ENCODE results near the gene CACNA1B. TPM values are rescaled to one million over a fixed set of nuclear protein-coding genes. Genes with fewer than 3 reads are reported as not detected.

CACNA1B gene
- total RNA-seq, 5 donors from 2014 or later (not counting 1 experiment from before 2014, with no cell fraction given) = 0.03 to 0.09 (median 0.03) TPM; not detected in 2

- Mint-ChIP-seq H3K9me3 (peaks cover 0 to 2% (median 0%) of the 10 kb centered on the region in 3 donors), H3K4me1 (no peaks in the 10 kb centered on the region), H3K27me3 (no peaks in the 10 kb centered on the region), H3K4me3 (no peak overlapping the region), H3K27ac (no peak overlapping the region), H3K36me3 (peaks cover 13% of the 10 kb centered on the region)
- Histone ChIP-seq H3K27me3 (replicated peaks in 1 of 2; ENCODE audit: control insufficient read depth in 2 of 2, extremely low read depth in 1 of 2, insufficient read depth in 2 of 2, low read length in 1 of 2) (no peaks in the 10 kb centered on the region), H3K36me3 (ENCODE audit: control insufficient read depth in 2 of 2, extremely low read depth in 1 of 2, insufficient read depth in 1 of 2, low read length in 1 of 2) (peaks cover 16 to 42% of the 10 kb centered on the region in 2 donors), H3K4me3 (ENCODE audit: control insufficient read depth in 1 of 2, extremely low read depth in 1 of 2, low read length in 1 of 2) (no peak overlapping the region), H3K4me1 (ENCODE audit: control insufficient read depth in 1 of 2, extremely low read depth in 1 of 2, insufficient read depth in 2 of 2, low read length in 2 of 2) (no peaks in the 10 kb centered on the region), H3K9me3 (no peaks in the 10 kb centered on the region), H3K27ac (ENCODE audit: low read length) (no peak overlapping the region)
- DNase-seq = no peak
- no peak for ATAC-seq (replicated peaks in 1 of 4)
- 98% methylated on average over 10 of the region's 20 CpGs for WGBS (ENCODE audit: insufficient coverage)
- ChIA-PET POLR2A (no interaction called here), CTCF (no interaction called here)
Measured at GRCh38 chr9:137837345-137838278, 40.0 kb upstream of the CACNA1B start.

GRCh38 chr9:137838576-137838975 is 39.0 kb upstream of the CACNA1B start:
- H3K36me3 Mint-ChIP-seq = peaks cover 10% of the 10 kb centered on the region
- CTCF ChIA-PET = no interaction called here

GRCh38 chr9:137843355-137843754 is 34.2 kb upstream of the CACNA1B start:
- Histone ChIP-seq H3K27ac (ENCODE audit: low read length) (no peak overlapping the region), H3K4me1 (ENCODE audit: control insufficient read depth in 1 of 2, extremely low read depth in 1 of 2, insufficient read depth in 2 of 2, low read length in 2 of 2) (no peaks in the 10 kb centered on the region), H3K9me3 (no peaks in the 10 kb centered on the region), H3K4me3 (ENCODE audit: control insufficient read depth in 1 of 2, extremely low read depth in 1 of 2, low read length in 1 of 2) (no peak overlapping the region), H3K27me3 (replicated peaks in 1 of 2; ENCODE audit: control insufficient read depth in 2 of 2, extremely low read depth in 1 of 2, insufficient read depth in 2 of 2, low read length in 1 of 2) (no peaks in the 10 kb centered on the region), H3K36me3 (ENCODE audit: control insufficient read depth in 2 of 2, extremely low read depth in 1 of 2, insufficient read depth in 1 of 2, low read length in 1 of 2) (no peaks in the 10 kb centered on the region)
- Mint-ChIP-seq H3K4me3 (no peak overlapping the region), H3K27me3 (no peaks in the 10 kb centered on the region), H3K27ac (no peak overlapping the region), H3K36me3 (no peaks in the 10 kb centered on the region), H3K4me1 (no peaks in the 10 kb centered on the region), H3K9me3 (peaks cover 0 to 3% (median 2%) of the 10 kb centered on the region in 3 donors)
- CTCF ChIA-PET = no interaction called here
- WGBS (ENCODE audit: insufficient coverage) = 65% methylated on average over 4 of the region's 9 CpGs
- POLR2A ChIA-PET = no interaction called here
- ATAC-seq (replicated peaks in 1 of 4) (no peak), DNase-seq (no peak)

More at GRCh38 chr9:137838576-137838975, 39.0 kb upstream of the CACNA1B start:
- H3K27me3 Mint-ChIP-seq = no peaks in the 10 kb centered on the region
- Histone ChIP-seq H3K4me3 (ENCODE audit: control insufficient read depth in 1 of 2, extremely low read depth in 1 of 2, low read length in 1 of 2) (no peak overlapping the region), H3K9me3 (no peaks in the 10 kb centered on the region), H3K4me1 (ENCODE audit: control insufficient read depth in 1 of 2, extremely low read depth in 1 of 2, insufficient read depth in 2 of 2, low read length in 2 of 2) (no peaks in the 10 kb centered on the region), H3K27ac (ENCODE audit: low read length) (no peak overlapping the region), H3K36me3 (ENCODE audit: control insufficient read depth in 2 of 2, extremely low read depth in 1 of 2, insufficient read depth in 1 of 2, low read length in 1 of 2) (peaks cover 16 to 33% of the 10 kb centered on the region in 2 donors), H3K27me3 (replicated peaks in 1 of 2; ENCODE audit: control insufficient read depth in 2 of 2, extremely low read depth in 1 of 2, insufficient read depth in 2 of 2, low read length in 1 of 2) (no peaks in the 10 kb centered on the region)
- H3K9me3 Mint-ChIP-seq = peaks cover 0 to 2% (median under 1%) of the 10 kb centered on the region in 3 donors
- no peak overlapping the region for H3K27ac Mint-ChIP-seq
- POLR2A ChIA-PET = no interaction called here
- DNase-seq = no peak
- H3K4me3 Mint-ChIP-seq = no peak overlapping the region
- no peaks in the 10 kb centered on the region for H3K4me1 Mint-ChIP-seq
- 98% methylated on average over 9 of the region's 10 CpGs for WGBS (ENCODE audit: insufficient coverage)
- ATAC-seq (replicated peaks in 1 of 4) = no peak

- Mint-ChIP-seq H3K36me3 (peaks cover 11% of the 10 kb centered on the region), H3K9me3 (peaks cover 13 to 24% (median 15%) of the 10 kb centered on the region in 3 donors), H3K27ac (no peak overlapping the region), H3K27me3 (peaks cover 0 to 4% of the 10 kb centered on the region in 2 donors), H3K4me1 (no peaks in the 10 kb centered on the region), H3K4me3 (no peak overlapping the region)
- H3K4me3 ChIP-seq (ENCODE audit: control insufficient read depth in 1 of 2, extremely low read depth in 1 of 2, low read length in 1 of 2) = no peak overlapping the region
- H3K36me3 ChIP-seq (ENCODE audit: control insufficient read depth in 2 of 2, extremely low read depth in 1 of 2, insufficient read depth in 1 of 2, low read length in 1 of 2) = no peaks in the 10 kb centered on the region
- no peak overlapping the region for H3K27ac ChIP-seq (ENCODE audit: low read length)
- ATAC-seq (replicated peaks in 1 of 4) (no peak), DNase-seq (no peak)
- ChIA-PET CTCF (no interaction called here), POLR2A (no interaction called here)
- H3K9me3 ChIP-seq = peaks cover 3% of the 10 kb centered on the region
- no CpG with 5 or more reads among the region's 5 CpGs for WGBS (ENCODE audit: insufficient coverage)
- H3K4me1 ChIP-seq (ENCODE audit: control insufficient read depth in 1 of 2, extremely low read depth in 1 of 2, insufficient read depth in 2 of 2, low read length in 2 of 2) = no peaks in the 10 kb centered on the region
- peaks cover 0 to 8% of the 10 kb centered on the region in 2 experiments for H3K27me3 ChIP-seq (replicated peaks in 1 of 2; ENCODE audit: control insufficient read depth in 2 of 2, extremely low read depth in 1 of 2, insufficient read depth in 2 of 2, low read length in 1 of 2)
Measured at GRCh38 chr9:137851516-137852267, 25.9 kb upstream of the CACNA1B start.

GRCh38 chr9:137853392-137853995 is 24.1 kb upstream of the CACNA1B start:
- no peaks in the 10 kb centered on the region for H3K36me3 ChIP-seq (ENCODE audit: control insufficient read depth in 2 of 2, extremely low read depth in 1 of 2, insufficient read depth in 1 of 2, low read length in 1 of 2)
- H3K27ac ChIP-seq (ENCODE audit: low read length) = no peak overlapping the region
- H3K4me1 ChIP-seq (ENCODE audit: control insufficient read depth in 1 of 2, extremely low read depth in 1 of 2, insufficient read depth in 2 of 2, low read length in 2 of 2) = no peaks in the 10 kb centered on the region
- peaks cover 3% of the 10 kb centered on the region for H3K9me3 ChIP-seq
- Mint-ChIP-seq H3K9me3 (peaks cover 13 to 24% (median 15%) of the 10 kb centered on the region in 3 donors), H3K36me3 (peaks cover 11% of the 10 kb centered on the region), H3K27ac (no peak overlapping the region), H3K4me3 (no peak overlapping the region), H3K27me3 (peaks cover 0 to 4% of the 10 kb centered on the region in 2 donors), H3K4me1 (no peaks in the 10 kb centered on the region)
- POLR2A ChIA-PET = no interaction called here
- CTCF ChIA-PET = no interaction called here
- no CpG with 5 or more reads among the region's 1 CpG for WGBS (ENCODE audit: insufficient coverage)
- DNase-seq (no peak), ATAC-seq (replicated peaks in 1 of 4) (no peak)
- H3K4me3 ChIP-seq (ENCODE audit: control insufficient read depth in 1 of 2, extremely low read depth in 1 of 2, low read length in 1 of 2) = no peak overlapping the region
- H3K27me3 ChIP-seq (replicated peaks in 1 of 2; ENCODE audit: control insufficient read depth in 2 of 2, extremely low read depth in 1 of 2, insufficient read depth in 2 of 2, low read length in 1 of 2) = peaks cover 0 to 8% of the 10 kb centered on the region in 2 experiments

GRCh38 chr9:137860361-137860760 is 17.2 kb upstream of the CACNA1B start:
- ChIA-PET POLR2A (no interaction called here), CTCF (no interaction called here)
- no peaks in the 10 kb centered on the region for H3K36me3 ChIP-seq (ENCODE audit: control insufficient read depth in 2 of 2, extremely low read depth in 1 of 2, insufficient read depth in 1 of 2, low read length in 1 of 2)
- no peak for ATAC-seq (replicated peaks in 1 of 4)
- Mint-ChIP-seq H3K4me3 (no peak overlapping the region), H3K36me3 (peaks cover 10% of the 10 kb centered on the region), H3K9me3 (peaks cover 15 to 27% (median 22%) of the 10 kb centered on the region in 3 donors), H3K4me1 (no peaks in the 10 kb centered on the region), H3K27ac (no peak overlapping the region), H3K27me3 (peaks cover 10% of the 10 kb centered on the region in 2 donors)
- no peak overlapping the region for H3K27ac ChIP-seq (ENCODE audit: low read length)
- DNase-seq = no peak
- no peak overlapping the region for H3K4me3 ChIP-seq (ENCODE audit: control insufficient read depth in 1 of 2, extremely low read depth in 1 of 2, low read length in 1 of 2)
- H3K4me1 ChIP-seq (ENCODE audit: control insufficient read depth in 1 of 2, extremely low read depth in 1 of 2, insufficient read depth in 2 of 2, low read length in 2 of 2) = no peaks in the 10 kb centered on the region
- 100% methylated on average over 1 of the region's 1 CpG for WGBS (ENCODE audit: insufficient coverage)
- peaks cover 0 to 18% of the 10 kb centered on the region in 2 experiments for H3K27me3 ChIP-seq (replicated peaks in 1 of 2; ENCODE audit: control insufficient read depth in 2 of 2, extremely low read depth in 1 of 2, insufficient read depth in 2 of 2, low read length in 1 of 2)
- no peaks in the 10 kb centered on the region for H3K9me3 ChIP-seq

Measured in T-cell (primary cell).